GM20000 (cell line): ENCODE measurements around the gene ACMSD.
"Not testable (repeated sequence)": the region's sequence is repeated elsewhere in the genome, so short reads cannot be mapped to it uniquely, and the experiment has no call there.

Experiments
- DNase-seq: peaks from one replicate; pipeline ENCODE4 v3.0.0; 2012; ENCODE audit warnings: low spot score
- TF ChIP-seq, protein P1 (sequence below): IDR thresholded peaks from 2 replicates; pipeline ENCODE4 v1.5.1; 2012; ENCODE audit warnings: mild to moderate bottlenecking, control low read depth; ENCODE audit errors: extremely low read depth, missing control alignments

Gene ACMSD

DNA sequence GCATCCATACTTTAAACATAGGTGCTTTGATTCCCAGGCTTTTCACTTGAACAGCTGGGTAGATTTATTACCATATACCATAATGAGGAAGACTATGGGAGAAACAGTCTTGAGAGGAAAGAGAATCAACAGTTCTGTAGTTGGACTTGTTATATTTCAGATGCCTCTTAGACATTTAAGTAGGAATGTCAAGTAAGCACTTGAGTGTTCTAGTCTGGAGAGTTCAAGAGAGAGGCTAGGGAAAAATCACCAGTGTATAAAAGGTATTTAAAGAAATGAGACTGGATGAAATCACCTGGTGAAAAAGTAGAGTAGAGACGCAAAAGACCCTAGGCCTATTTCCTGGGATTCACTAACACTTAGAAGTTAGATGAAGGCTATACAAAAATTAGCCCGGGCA is 66.8 kb downstream of the ACMSD start:
- no peak for DNase-seq
- TF ChIP-seq, protein P1, sequence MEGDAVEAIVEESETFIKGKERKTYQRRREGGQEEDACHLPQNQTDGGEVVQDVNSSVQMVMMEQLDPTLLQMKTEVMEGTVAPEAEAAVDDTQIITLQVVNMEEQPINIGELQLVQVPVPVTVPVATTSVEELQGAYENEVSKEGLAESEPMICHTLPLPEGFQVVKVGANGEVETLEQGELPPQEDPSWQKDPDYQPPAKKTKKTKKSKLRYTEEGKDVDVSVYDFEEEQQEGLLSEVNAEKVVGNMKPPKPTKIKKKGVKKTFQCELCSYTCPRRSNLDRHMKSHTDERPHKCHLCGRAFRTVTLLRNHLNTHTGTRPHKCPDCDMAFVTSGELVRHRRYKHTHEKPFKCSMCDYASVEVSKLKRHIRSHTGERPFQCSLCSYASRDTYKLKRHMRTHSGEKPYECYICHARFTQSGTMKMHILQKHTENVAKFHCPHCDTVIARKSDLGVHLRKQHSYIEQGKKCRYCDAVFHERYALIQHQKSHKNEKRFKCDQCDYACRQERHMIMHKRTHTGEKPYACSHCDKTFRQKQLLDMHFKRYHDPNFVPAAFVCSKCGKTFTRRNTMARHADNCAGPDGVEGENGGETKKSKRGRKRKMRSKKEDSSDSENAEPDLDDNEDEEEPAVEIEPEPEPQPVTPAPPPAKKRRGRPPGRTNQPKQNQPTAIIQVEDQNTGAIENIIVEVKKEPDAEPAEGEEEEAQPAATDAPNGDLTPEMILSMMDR = no peak

DNA sequence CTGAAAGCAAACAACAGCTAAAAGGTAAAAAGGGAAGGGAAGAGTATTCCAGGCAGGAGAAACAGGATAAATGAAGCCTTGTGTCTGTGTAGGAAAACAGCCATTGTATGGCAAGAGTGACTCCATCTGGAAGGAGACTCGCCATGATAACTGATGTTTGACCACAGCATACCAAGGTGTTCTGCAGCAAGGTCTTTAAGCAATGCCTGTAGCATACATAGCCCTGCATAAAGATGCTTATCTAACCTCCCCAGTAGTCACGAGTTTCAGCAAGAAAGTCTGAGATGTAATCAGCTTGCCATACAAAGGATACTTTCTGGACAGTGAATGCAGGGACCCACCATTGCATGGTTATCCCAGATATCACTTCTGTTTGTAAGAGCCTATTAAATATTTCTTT is 68.3 kb downstream of the ACMSD start:
- TF ChIP-seq, protein P1 = no peak

DNA sequence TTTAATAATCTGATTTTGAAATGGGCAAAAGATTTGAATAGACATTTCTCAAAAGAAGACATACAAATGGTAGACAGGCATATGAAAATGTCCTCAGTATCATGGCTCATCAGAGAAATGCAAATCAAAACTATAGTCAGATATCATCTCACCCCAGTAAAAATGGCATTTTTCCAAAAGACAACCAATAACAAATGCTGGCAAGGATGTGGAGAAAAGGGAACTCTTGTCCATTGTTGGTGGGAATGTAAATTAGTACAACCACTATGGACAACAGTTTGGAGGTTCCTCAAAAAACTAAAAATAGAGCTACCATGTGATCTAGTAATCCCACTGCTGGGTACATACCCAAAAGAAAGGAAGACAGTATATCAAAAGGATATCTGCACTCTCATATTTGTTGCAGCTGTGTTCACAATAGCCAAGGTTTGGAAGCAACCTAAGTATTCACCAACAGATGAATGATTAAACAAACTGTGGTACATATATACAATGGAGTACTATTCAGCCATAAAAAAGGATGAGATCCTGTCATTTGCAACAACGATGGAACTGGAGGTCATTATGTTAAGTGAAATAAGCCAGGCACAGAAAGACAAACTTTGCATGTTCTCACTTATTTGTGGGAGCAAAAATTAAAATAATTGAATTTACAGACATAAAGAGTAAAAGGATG is 69.2 kb downstream of the ACMSD start:
- DNase-seq = not testable (repeated sequence)

More for the DNA sequence above, 68.3 kb downstream of the ACMSD start:
- DNase-seq = no peak

DNA sequence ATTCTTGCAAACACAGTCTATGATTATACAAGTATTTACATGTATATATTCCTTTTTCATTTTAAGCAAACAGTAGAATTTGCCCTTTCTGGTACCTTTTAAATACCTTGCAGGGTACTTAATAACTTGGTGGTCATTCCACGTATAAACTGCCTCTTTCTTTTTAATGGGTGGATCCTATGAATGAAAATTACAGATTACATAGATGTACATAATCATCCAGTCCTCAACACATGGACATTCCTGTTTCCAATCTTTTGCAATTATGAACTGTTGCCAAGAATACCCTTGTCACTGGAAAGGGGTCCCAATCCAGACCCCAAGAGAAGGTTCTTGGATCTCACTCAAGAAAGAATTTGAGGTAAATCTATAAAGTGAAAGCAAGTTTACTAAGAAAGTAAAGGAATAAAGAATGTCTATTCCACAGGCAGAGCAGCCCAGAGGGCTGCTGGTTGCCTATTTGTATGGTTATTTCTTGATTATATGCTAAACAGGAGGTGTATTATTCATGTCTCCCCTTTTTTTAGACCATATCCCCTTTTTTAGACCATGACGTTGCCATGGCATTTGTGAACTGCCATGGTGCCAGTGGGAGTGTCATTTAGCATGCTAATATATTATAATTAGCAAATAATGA is 72.5 kb downstream of the ACMSD start:
- TF ChIP-seq, protein P1 = no peak
- no peak for DNase-seq

DNA sequence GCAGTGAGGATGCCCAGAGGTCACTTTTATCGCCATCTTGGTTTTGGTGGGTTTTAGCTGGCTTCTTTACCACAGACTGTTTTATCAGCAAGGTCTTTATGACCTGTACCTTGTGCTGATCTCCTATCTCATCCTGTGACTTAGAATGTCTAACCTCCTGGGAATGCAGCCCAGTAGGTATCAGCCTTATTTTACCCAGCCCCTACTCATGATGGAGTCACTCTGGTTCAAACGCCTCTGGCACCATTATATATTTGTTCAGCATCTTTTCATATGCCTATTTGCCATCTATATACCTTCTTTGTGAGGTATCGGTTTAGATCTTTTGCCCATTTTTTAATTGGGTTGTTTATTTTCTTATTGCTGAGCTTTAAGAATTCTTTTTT is 73.0 kb downstream of the ACMSD start:
- TF ChIP-seq, protein P1 = no peak
- DNase-seq = no peak

DNA sequence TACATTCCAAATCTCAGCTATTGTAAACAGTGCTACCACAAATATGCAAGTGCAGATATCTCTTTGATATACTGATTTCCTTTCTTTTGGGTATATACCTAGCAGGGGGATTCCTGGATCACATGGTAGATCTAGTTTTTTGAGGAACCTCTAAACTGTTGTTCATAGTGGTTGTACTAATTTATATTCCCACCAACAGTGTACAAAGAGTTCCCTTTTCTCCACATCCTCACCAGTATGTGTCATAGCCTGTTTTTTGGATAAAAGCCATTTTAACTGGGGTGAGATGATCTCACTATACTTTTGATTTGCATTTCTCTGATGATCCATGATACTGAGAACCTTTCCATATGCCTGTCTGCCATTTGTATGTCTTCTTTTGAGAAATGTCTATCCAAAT is 73.9 kb downstream of the ACMSD start:
- TF ChIP-seq, protein P1 = no peak
- no peak for DNase-seq

DNA sequence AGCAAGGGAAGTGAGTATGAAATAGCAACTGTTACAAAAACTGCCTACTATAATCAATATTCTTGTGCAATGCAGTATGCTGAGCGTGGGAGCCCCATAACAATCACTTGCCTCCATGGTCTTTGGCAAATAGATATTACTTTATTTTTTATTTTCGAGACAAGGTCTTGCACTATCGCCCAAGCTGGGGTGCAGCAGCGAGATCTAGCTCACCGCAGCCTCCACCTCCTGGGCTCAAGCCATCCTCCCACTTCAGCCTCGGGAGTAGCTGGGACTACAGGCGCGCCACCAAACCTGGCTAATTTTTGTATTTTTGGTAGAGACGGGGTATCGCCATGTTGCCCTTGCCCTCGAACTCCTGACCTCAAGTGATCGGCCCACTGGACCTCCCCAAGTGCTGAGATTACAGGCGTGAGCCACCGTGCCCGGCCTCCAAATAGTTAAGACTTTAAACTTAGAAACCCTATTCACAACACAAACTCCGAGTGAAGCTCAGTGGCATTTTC is 79.0 kb downstream of the ACMSD start:
- TF ChIP-seq, protein P1 = no peak
- DNase-seq = no peak
